Posterior vena cava (tissue), 2 donors: ENCODE results near the gene KLHL26. TPM values are rescaled to one million over a fixed set of nuclear protein-coding genes. Genes with fewer than 3 reads are reported as not detected.
"Not testable (repeated sequence)": the region's sequence is repeated elsewhere in the genome, so short reads cannot be mapped to it uniquely, and the experiment has no call there.

Experiments used
- DNase-seq: peaks from one replicate; pipeline ENCODE4 v3.0.0-alpha.2; 2020; ENCODE audit warnings: low spot score
- intact Hi-C, 2 donors: fragments of 100-400 bp; cut with DNase I; formaldehyde crosslinking; loops; one replicate each; pipeline versions ENCODE4 v1.14.1 to v1.14.2; 2022 to 2023
- total RNA-seq, 2 donors: library from RNA; stranded (reverse); fragmentation: NEBNext Ultra II Directional; extraction: Animal tissue kit (Norgen Biotek cat#: 25700); gene quantifications; one replicate each; pipeline ENCODE4 v1.2.1, GENCODE V29; 2021
- donor health status: DM: yes; HTN: yes; CAD: no.
- donor health status: DM: yes; HTN: yes; CAD: no.

The KLHL26 gene
- total RNA-seq, 2 donors from 2014 or later, result 14.5 to 17.6 TPM

DNA sequence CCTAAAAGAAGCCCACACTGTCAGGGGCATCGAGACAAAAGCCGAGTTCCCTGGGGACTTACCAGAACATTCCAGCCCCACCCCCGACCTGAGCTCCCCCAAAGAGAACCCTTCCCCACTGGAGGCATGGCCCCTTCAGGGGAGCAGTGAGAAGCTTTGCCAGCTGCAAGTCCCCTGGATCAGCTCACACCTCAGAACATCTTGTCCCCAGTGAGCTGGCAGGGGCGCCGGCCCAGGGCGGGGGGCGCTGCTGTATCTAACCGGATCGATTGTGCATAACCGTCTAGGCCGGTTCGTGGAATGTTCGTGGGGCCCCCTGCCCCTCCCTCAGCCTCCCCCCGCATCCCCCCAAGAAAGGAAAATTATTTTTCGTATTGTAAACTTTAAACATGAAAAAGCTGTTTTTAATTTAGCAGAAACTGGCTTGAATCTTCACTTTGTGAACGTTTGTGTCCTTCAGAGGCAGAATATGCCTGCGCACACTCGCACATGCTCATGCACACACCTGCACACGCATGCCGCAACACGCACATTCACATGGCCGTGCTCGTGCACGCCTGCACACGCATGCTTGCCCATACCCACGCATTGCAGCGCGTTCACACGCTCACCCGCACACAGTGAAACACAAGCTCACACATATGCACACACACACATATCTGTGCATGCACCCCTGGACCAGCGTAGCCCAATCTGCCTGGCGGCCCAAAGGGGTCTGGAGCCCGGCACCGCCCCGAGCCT lies 34.6 kb downstream of the KLHL26 start:
- no peak for DNase-seq
- intact Hi-C loops, result loop anchor here (5.0 to 10.0 kb wide), 2 partner anchors 67 to 79 kb away; partner anchors contain the start of gene CRLF1 (in 1 of the 2)

DNA sequence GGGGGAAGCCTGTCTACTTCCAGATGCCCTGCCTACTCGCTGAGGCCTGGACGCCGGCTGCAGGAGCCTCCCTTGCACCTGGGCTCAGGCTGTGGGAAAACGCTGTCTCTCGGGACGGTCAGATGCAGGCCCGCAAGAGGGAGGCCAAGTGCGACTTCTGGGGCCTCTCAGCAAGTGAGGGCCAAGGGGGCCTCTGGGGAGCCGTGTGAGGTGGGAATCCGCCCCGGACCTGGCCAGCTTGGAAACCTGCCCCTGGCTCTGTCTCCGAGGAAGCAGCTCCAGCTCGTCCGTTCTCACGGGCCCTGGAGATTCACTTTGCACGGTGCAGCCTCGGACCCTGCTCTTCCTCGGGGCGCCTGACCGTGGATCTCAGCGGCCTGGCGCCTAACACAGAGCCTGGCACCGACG lies 35.2 kb downstream of the KLHL26 start:
- no peak for DNase-seq
- intact Hi-C loops, result loop anchor here (5.0 to 10.0 kb wide), 2 partner anchors 67 to 80 kb away; partner anchors contain the start of gene CRLF1 (in 1 of the 2)

DNA sequence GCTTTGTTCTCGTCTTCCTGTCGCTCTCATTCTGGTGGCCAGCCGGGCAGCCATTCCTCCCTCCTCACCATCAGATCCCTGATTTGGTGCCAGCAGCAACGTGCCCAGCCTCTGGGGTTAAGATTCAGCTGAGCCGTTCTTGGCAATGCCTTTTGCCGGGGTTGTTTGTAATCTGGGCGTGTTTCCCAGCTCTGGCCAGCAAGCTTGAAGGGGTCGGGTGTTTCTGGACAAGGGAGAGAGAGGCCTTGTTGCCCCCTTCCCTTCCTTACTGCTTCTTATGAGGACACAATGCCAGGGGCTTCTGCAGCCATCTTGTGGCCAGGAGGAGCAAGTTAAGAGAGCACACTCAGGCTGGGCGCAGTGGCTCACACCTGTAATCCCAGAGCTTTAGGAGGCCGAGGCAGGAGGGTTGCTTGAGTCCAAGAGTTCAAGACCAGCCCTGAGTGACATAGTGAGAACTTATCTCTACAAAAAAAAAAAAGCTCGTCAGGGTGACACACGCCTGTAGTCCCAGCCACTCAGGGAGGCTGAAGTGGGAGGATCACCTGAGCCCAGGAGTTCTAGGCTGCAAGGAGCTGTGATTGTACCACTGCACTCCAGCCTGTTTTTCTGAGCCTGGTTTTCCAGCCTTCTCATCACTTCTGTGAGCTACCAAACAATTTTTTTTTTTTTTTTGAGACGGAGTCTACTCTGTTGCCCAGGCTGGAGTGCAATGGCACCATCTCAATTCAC lies 35.9 kb downstream of the KLHL26 start:
- DNase-seq, result no peak

DNA sequence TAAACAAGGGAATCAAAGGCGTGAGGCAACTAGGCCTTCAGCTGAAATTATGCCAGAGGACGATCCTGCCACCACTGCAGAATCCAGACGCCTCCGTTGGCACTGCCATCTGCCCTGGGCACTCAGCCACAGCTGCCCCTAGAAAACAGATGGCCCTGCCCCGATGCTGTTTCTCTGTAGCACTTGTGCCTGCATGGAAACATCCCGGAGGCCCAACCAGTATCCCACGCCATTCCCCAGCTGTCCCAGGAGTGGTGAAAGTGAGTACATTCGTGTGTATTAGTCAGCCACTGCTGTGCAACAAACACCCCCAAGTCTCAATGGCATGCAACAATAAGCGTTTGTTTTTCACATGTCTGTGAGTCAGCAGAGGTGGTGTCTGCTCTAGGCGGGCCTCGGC lies 37.8 kb downstream of the KLHL26 start:
- no peak for DNase-seq
- intact Hi-C loops, result loop anchor here (5.0 to 10.0 kb wide), 2 partner anchors 70 to 82 kb away; partner anchors contain the start of gene CRLF1 (in 1 of the 2)

More for the DNA sequence above, 35.9 kb downstream of the KLHL26 start:
- intact Hi-C loops, result loop anchor here (1.0 to 10.0 kb wide), 3 partner anchors 13 to 80 kb away; partner anchors contain the start of gene CRLF1 (in 1 of the 2)

DNA sequence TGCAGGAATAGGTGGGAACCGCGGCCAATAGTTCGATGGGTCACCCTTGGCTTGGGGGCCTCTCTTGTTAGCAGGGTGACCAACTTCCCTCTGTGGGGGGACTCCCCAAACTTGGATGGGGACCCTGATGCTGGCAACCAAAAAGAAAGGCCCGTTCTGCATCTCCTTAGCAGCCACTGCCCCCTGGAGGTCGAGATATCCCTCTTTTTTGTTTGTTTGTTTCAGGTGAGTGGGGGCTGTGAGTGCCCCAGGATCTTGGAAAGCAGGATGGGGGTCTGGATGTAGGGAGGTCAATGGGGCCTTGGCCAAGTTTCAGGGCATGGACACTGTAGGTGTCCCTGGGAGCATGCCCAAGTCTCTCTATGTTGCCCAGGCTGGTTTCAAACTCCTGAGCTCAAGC lies 39.0 kb downstream of the KLHL26 start:
- DNase-seq, result no peak
- intact Hi-C loops, result loop anchor here in 1 of 2 donors (10.0 kb wide), 1 partner anchor 71 kb away; the partner anchor contains the start of gene CRLF1

DNA sequence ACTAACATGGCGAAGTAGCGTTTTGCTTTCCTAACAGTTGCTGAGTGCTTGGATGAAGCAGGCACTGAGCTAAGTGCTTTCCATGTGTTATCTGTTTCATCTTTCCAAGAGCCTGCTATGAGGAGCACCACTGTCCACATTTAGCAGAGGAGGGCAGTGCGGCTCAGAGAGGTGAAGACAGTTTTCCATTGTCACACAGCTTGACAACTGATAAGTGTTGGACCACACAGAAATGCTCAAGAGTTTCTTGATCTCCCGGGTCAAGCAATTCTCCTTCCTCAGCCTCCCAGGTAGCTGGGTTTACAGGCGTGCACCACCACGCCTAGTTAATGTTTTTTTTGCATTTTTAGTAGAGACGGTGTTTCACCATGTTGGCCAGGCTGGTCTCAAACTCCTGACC lies 39.9 kb downstream of the KLHL26 start:
- intact Hi-C loops, result loop anchor here in 1 of 2 donors (10.0 kb wide), 1 partner anchor 72 kb away; the partner anchor contains the start of gene CRLF1
- DNase-seq, result no peak

DNA sequence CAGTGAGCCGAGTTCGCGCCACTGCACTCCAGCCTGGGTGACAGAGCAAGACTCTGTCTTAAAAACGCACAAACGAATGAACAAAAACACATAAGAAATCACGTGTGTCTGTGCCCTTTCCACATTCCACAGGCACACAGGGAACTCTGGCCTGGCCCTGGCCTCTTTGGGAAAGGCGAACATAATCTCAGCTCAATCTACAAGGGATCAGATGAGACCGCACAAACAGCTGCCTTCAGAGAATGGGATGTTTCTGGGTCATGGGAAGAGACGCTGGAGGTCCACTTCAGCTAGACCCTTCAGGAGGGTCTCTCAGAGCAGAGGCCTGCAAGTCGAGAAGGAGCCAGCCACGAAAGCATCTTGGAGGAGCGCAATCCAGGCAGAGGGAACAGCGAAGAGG lies 40.3 kb downstream of the KLHL26 start:
- intact Hi-C loops, result loop anchor here in 1 of 2 donors (10.0 kb wide), 1 partner anchor 72 kb away; the partner anchor contains the start of gene CRLF1
- no peak for DNase-seq

DNA sequence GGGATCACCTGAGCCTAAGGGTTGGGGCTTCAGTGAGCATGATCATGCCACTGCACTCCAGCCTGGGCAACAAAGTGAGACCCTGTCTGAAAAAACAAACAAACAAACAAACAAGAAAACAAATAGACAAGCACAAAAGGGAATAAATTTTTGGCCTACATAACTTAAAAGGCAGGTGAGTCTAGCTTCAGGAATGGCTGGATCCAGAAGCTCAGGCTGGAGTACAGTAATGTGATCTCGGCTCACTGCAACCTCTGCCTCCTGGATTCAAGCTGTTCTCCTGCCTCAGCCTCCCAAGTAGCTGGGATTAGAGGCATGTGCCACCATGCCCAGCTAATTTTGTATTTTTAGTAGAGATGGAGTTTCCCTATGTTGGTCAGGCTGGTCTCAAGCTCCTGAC lies 43.3 kb downstream of the KLHL26 start:
- DNase-seq, intact Hi-C loops: not testable (repeated sequence)

DNA sequence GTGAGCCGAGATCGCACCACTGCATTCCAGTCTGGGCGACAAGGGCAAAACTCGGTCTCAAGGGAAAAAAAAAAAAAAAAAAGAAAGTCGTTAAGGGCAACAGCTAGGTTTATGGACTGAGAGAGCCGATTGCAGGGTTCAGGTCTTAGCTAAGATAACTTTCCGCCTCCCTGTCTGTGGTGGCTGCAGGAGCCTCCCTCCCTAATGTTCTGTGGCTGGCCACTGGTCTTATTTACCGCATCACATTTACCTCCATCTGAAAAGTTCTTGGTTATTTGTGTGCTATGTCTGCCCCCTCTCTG lies 45.9 kb downstream of the KLHL26 start:
- DNase-seq, result no peak

DNA sequence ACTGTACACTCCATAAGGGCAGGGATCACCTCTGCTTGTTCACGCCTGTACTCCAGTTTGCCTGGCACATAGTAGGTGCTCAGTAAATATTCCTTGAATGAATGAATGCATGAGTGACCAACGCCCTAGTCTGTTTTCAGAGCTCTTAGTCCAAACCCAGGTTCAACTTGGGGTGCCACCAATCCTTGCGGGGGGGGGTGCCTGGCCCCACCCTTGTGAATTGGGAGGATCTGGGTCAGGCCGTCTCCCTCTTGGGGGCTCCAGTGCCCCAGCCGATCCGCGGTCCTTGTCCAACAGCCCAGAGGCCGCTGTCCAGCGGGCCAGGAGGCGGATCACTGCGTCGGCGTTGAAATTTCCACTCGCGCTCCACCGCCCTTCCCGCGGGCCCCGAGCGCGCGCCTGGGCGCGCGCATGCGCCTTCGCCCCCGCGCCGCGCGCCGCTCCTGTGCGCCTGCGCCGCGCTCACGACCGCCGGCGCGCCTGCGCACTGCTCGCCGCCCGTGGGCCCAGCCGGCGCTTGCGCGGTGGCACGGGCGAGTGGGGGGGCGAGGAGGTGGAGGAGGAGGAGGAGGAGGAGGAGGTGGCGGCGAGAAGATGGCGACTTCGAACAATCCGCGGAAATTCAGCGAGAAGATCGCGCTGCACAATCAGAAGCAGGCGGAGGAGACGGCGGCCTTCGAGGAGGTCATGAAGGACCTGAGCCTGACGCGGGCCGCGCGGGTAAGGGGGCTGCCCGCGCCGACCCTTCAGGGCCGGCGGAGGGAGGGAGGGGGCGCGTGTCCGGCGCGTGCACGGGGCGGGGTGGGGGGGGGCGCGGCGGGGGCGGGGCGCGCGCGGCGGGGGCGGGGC lies 46.5 kb downstream of the KLHL26 start, which contains the start of gene CRTC1:
Gene CRTC1 (plus strand): TSS at position 572 of the 849 bp plus-strand sequence. CDS start 23 bp downstream, at position 595.
- intact Hi-C loops, result no loop called here

More for the DNA sequence above, 45.9 kb downstream of the KLHL26 start:
- intact Hi-C loops, result no loop called here

DNA sequence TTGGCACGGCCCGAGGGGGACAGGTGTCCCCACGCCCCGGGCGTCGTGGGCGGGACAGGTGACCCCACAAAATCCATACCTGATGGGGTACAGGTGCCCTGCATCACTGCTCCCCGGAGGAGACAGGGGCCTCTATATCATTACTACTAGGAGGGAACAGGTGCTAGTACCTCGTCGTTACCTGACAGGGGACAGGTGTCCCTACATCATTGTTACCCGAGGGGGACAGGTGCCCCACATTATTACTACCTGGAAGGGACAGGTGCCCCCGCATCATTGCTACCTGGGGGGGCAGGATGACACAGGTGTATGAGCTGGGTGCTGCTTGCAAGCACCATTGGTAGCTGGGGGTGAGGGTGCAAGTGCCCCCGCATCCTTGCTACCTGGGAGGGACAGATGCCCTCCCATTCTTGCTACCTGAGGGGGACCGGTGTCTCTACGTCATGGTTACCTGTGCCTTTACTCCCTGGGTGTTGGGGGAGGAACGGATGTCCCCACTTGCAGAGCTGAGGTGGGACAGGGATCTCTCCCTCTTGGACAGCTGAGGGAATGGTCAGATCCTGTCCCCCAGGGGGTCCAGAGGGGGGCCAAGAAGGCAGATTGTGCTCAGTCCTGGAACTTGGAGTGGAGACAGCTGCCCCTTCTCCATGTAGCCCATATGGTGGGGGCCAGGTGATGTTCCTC lies 47.3 kb downstream of the KLHL26 start:
- no peak for DNase-seq
- intact Hi-C loops, result no loop called here

More for the DNA sequence above, 46.5 kb downstream of the KLHL26 start, which contains the start of gene CRTC1:
- peak; percentile 97 for DNase-seq

DNA sequence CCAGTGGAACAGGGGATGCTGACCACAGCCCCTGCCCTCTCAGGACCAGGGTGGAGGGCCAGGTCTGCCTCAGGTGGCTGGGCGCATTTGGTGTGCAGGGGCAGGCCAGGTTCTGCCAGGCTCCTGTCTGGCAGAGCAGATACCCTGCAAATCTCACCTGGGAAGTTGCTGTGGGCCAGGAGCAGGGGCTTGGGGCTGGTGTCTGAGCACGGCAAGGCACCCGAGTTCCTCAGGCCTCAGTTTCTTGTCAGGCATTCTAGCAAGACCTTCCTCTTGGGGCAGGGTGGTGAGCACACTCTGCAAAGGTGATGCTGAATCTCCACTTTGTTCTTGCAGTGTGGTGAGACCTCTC lies 47.8 kb downstream of the KLHL26 start:
- DNase-seq, result no peak
- intact Hi-C loops, result no loop called here

DNA sequence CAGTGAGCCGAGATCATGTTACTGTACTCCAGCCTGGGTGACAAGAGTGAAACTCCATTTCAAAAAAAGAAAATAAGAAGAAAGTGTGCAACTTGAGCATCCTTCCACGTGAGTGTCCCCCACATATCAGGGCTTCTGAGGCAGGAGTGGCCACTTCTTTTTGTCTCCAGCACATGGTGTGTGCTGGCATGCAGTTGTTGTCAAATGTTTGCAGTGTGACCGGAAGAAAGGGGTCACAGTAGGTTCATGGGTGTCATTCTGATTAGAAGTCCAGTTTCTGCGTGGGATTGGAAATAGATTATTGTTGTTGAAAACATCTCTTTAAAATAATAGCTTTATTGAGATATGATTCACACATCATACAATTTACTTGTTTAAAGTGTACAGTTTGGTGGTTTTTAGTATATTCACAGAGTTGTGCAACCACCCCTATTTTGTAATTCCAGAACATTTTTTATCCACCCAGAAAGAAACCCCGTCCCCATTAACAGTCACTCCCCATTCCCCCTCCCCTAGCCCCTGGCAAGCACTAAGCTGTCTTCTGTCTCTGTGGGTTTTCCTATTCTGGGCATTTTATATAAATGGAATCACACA lies 48.9 kb downstream of the KLHL26 start:
- DNase-seq, result no peak
- intact Hi-C loops, result no loop called here

DNA sequence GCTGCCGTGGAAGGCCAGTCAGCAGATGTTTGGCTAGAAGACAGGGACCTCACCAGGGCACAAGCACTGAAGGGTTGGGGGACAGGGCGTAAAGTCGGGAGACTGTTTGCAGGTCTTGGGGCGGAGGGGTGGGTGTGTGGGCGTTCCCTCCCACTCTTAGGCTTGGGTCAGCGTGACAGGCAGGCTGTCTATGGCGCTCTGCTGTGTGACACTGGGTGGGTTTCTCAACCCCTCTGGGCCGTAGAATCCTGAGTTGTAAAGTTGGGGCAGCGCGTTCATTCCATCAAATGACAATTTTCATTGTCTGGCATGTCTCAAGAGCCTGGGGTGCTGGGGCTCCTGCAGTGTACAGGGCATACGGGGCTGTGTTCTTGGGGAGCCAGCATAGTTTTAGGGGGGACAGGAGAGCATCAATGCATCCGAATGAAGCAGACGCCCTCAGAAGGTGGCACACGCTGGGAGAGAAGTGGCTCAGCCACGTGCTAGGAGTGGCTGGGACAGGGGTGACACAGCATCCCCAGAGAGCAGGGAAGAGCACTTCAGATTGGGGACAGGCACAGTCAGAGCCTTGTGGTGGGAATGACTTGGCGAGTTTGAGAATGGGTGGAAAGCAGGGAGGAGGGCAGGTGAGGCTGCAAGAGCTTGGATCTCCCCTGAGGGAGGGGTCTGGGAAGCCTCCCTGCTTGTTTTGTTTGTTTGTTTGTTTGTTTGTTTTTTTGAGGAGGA lies 51.1 kb downstream of the KLHL26 start:
- no peak for DNase-seq
- intact Hi-C loops, result no loop called here

DNA sequence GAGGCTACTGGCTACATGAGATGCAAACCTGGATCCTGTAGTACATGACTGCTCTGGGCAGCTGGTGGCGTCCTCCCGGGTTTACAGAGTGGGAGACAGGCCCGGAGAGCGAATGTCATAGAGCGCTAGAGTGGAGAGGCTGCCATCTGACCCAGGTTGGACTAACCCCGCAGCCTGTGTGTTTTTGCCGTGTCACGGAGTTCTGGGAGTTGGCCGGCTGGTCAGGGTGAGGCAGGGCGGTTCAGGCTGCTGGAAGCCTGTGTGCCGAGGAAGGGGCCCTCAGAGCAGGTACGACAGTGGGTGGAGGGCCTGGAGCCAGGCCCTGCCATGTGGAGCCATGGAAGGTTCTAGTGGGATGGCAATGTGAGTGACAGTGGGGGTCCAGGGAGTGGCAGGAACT lies 59.2 kb downstream of the KLHL26 start:
- no peak for DNase-seq
- intact Hi-C loops, result no loop called here

DNA sequence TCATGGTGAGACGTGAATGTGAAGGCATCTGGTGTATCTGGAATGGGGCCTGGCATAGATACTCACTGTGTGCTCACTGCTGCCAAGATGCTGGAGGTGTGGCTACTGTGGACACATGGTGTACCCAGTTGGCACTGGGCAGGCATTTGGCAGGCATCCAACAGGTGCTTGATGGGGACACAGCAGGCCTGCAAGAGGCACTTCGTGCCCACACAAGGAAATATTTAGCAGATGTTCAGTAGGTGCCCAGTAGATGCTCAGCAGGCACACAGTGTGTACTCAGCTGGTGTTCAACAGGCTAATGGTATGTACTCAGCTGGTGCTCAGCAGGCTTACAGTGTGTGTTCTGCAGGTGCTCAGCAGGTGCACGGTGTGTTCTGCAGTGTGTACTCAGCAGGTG lies 60.9 kb downstream of the KLHL26 start:
- intact Hi-C loops, result no loop called here
- DNase-seq, result no peak

DNA sequence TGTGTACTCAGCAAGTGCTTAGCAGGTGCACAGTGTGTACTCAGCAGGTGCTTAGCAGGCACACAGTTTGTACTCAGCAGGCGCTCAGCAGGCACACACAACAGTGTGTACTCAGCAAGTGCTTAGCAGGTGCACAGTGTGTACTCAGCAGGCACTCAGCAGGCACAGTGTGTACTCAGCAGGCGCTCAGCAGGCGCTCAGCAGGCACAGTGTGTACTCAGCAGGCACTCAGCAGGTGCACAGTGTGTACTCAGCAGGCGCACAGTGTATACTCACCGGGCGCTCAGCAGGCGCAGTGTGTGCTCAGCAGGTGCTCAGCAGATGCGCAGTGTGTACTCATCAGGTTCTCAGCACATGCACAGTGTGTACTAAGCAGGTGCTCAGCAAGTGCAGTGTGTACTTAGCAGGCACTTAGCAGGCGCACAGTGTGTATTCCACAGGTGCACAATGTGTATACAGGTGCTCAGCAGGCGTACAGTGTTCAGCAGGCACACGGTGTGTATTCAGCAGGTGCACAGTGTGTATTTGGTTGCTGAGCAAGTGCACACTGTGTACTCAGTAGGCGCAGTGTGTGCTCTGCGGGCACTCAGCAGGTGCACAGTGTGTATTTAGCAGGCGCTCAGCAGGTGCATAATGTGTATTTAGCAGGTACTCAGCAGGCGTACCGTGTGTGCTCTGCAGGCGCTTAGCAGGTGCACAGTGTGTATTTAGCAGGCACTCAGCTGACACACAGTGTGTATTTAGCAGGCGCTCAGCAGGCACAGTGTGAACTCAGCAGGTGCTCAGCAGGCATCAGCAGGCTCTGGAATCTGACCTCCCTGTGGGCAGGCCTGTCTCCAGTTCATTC lies 61.7 kb downstream of the KLHL26 start:
- intact Hi-C loops, result no loop called here

More for the DNA sequence above, 61.7 kb downstream of the KLHL26 start:
- DNase-seq, result no peak
